Inferior parietal cortex (tissue), 1 donor: ENCODE results near the gene PAQR7.

Experiments
- DNase-seq: peaks from one replicate; pipeline ENCODE4 v3.0.0-alpha.2; 2016; ENCODE audit errors: extremely low spot score

The PAQR7 gene

GRCh38 chr1:25816112-25816718 lies 59.3 kb downstream of the PAQR7 start:
- DNase-seq, result no peak

- no peak for DNase-seq
Observed at GRCh38 chr1:25815208-25816111, 60.0 kb downstream of the PAQR7 start.

- no peak for DNase-seq
Observed at GRCh38 chr1:25814549-25815087, 60.9 kb downstream of the PAQR7 start.

GRCh38 chr1:25813734-25814471 lies 61.6 kb downstream of the PAQR7 start:
- no peak for DNase-seq

- no peak for DNase-seq
Observed at GRCh38 chr1:25813071-25813733, 62.3 kb downstream of the PAQR7 start.
